Tibial artery (tissue), 4 donors: ENCODE data around the gene LARGE1.

Experiments used
- DNase-seq, 2 donors: peaks; one replicate each; pipeline ENCODE4 v3.0.0-alpha.2; 2019
- H3K27ac ChIP-seq, 2 donors: fragments of 200-600 bp; sonication (generic) in 1 of 2; 1 replicate in 1 of 2; 2 replicates in 1 of 2; pipeline ENCODE4 v1.5.1; 2018 to 2019; ENCODE audit warnings: mild to moderate bottlenecking in 1 of 2
- H3K27me3 ChIP-seq, 2 donors: fragments of 200-600 bp; sonication (generic) in 1 of 2; one replicate each; pipeline versions ENCODE4 v1.5.1 to v1.6.0; 2016 to 2019
- H3K36me3 ChIP-seq, 3 donors: fragments of 200-600 bp; sonication (generic) in 2 of 3; one replicate each; pipeline ENCODE4 v1.5.1; 2016 to 2019; ENCODE audit warnings: mild to moderate bottlenecking in 2 of 3
- H3K4me1 ChIP-seq, 4 donors: fragments of 200-600 bp; sonication (generic) in 2 of 4; 1 replicate in 3 of 4; 2 replicates in 1 of 4; pipeline ENCODE4 v1.5.1; 2016 to 2019
- H3K4me3 ChIP-seq, 2 donors: fragments of 200-600 bp; sonication (generic) in 1 of 2; 1 replicate in 1 of 2; 2 replicates in 1 of 2; pipeline ENCODE4 v1.5.1; 2018 to 2019; ENCODE audit warnings: mild to moderate bottlenecking in 2 of 2
- H3K9me3 ChIP-seq, 3 donors: fragments of 200-600 bp; sonication (generic) in 1 of 3; one replicate each; pipeline ENCODE4 v1.5.1; 2016 to 2019
- CTCF ChIP-seq, 2 experiments: fragments of 200-600 bp in 1 of 2; fragments of 450-650 bp in 1 of 2; IDR thresholded peaks; one replicate each; pipeline ENCODE4 v1.5.1; 2017 to 2019; ENCODE audit warnings: antibody characterized with exemption in 2 of 2, mild to moderate bottlenecking in 1 of 2, moderate library complexity in 1 of 2
- intact Hi-C: fragments of 100-400 bp; cut with DNase I; formaldehyde crosslinking; loops from one replicate; pipeline ENCODE4 v1.15.0; 2023; ENCODE audit warnings: low total_unique reads

LARGE1 gene

DNA sequence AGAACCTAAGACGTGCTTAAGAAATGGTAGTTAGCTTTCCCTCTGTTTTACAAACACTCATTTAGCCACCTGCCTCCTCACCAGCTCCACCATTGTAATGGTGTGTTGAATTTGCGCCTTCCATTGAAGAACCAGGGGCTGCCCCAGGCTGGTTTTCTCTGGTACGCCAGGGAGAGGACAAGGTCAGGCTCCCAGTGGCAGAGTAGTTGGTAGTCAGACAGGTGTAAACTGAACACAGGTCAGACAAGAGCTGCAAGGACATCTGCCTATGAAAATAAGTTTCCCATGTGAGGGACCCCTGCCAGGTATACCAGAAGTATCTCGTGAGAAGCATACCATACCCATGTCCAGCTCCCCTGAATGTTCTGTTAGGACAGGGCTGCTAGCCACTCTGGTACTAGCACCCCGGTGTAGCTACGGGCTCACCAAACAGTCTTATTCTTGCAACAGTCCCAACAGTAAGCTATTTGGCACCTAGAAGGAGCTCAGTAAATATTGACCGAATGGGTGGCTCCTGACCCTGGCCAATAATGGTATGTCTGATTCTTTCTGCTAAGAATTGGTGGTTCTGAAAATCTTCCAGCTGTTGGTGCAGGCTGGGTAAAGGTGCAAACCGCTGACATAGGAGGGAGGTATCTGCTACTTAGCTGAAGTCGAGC, 359.0 kb downstream of the LARGE1 start:
- Histone ChIP-seq H3K9me3 (no peaks in the 10 kb centered on the region), H3K36me3 (peaks cover 4 to 10% (median 5%) of the 10 kb centered on the region in 3 donors), H3K4me1 (no peaks in the 10 kb centered on the region), H3K27ac (no peak overlapping the region), H3K27me3 (no peaks in the 10 kb centered on the region), H3K4me3 (no peak overlapping the region)
- no peak for TF ChIP-seq CTCF (IDR thresholded peaks at IDR 0.05)
- no peak for DNase-seq
- intact Hi-C loops, result no loop called here

DNA sequence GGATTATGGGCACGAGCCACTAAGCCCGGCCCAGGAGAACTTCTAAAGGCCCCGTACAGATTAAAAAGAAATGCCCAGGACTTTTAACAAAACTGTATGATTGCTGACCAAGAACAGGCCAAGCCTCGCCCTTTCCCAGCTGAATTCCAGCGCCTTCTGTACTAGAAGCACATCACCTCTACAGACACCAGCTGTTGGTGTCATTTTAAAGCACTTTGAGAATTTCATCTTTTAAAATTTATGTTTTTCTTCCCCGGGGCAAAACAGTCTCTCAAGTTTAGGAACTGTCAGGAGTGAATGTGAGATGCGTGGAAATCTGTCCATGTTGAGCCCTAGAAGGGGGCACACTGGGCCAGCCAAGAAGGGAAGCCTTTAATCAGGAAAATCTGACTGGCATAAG, 362.4 kb downstream of the LARGE1 start:
- H3K36me3 ChIP-seq, result peaks cover 0 to 6% (median 0%) of the 10 kb centered on the region in 3 donors
- H3K4me3 ChIP-seq, result no peak overlapping the region
- TF ChIP-seq CTCF (IDR thresholded peaks at IDR 0.05), result no peak
- H3K27ac ChIP-seq, result no peak overlapping the region
- no peaks in the 10 kb centered on the region for H3K9me3 ChIP-seq
- no peaks in the 10 kb centered on the region for H3K4me1 ChIP-seq
- no peaks in the 10 kb centered on the region for H3K27me3 ChIP-seq
- intact Hi-C loops, result no loop called here
- DNase-seq, result no peak

DNA sequence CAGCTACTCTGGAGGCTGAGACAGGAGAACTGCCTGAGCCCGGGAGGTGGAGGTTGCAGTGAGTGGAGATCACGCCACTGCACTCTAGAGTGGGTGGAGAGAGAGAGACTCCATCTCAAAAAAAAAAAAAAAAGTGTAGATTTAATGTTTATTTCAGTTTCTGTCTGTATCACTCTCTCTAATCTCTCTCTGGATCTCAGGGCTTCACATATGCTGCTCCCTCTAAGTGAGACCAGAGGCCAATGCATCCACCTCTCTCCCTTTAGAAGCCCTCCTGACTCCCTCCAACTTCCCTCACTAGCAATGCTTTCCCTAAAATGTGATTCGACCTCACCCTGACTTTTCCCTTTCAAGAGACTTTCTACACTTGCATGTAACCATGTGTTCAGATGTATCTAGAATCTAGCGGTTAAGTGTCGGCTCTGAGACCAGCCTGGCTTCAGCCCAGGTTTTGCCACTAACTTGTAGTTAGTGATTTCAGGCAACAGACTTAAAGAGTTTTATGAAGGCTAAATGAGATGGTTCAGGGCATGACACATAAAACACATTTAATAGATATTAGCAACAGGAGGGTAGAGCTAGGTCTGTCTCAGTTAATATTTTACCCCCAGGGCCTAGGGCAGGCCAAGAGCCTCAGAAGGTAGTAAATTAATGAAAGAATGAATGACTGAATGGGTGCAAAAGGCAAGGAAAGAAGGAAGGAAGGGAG, 364.3 kb downstream of the LARGE1 start:
- no peaks in the 10 kb centered on the region for H3K27me3 ChIP-seq
- no peak for TF ChIP-seq CTCF (IDR thresholded peaks at IDR 0.05)
- no peaks in the 10 kb centered on the region for H3K9me3 ChIP-seq
- H3K4me1 ChIP-seq, result no peaks in the 10 kb centered on the region
- H3K27ac ChIP-seq, result no peak overlapping the region
- intact Hi-C loops, result no loop called here
- no peak for DNase-seq
- H3K4me3 ChIP-seq, result no peak overlapping the region
- no peaks in the 10 kb centered on the region for H3K36me3 ChIP-seq

DNA sequence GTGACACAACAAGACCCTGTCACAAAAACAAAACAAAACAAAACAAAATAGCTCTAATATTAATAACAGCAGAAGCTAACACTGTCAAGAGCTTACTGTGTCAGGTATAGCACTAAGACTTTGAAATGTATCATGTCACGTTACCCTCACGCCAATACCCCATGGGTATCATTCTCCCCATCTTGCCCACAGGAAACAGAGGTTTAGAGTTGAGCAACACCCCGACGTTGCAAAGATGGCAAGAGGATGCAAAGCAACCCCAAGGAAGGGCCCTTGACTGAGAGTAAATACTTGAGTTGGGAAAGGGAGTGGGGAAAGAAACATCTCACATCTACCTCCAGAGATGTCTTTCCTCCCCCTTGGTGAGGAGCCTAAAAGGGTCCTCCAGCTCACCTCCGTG, 366.8 kb downstream of the LARGE1 start:
- H3K27ac ChIP-seq, result no peak overlapping the region
- H3K4me3 ChIP-seq, result no peak overlapping the region
- H3K36me3 ChIP-seq, result peaks cover 0 to 4% (median 0%) of the 10 kb centered on the region in 3 donors
- no peaks in the 10 kb centered on the region for H3K27me3 ChIP-seq
- TF ChIP-seq CTCF (IDR thresholded peaks at IDR 0.05), result no peak
- DNase-seq, result no peak
- no peaks in the 10 kb centered on the region for H3K9me3 ChIP-seq
- H3K4me1 ChIP-seq, result no peaks in the 10 kb centered on the region
- intact Hi-C loops, result no loop called here

DNA sequence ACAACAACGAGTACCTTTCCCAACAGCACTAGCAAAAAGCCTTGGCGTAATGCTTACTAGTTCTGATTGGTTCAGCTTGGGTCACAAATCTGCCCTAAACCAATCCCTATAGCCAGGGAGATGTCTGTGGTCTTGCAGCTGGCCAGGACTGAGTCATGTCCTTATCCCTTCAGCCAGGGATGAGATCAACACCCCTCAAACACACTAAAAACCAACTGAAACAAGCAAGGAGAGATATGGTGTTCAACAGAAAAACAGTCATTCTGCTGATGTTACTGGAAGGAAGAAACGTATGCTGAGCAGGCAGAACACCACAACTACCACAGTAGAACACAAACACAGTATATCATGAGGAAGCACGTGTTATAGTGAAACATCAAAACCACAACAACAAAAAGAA, 375.6 kb downstream of the LARGE1 start:
- intact Hi-C loops, result no loop called here
- no peak for DNase-seq
- Histone ChIP-seq H3K4me3 (no peak overlapping the region), H3K4me1 (peaks cover 0 to 25% (median 10%) of the 10 kb centered on the region in 4 donors), H3K27ac (no peak overlapping the region), H3K36me3 (peaks cover 0 to 4% (median 0%) of the 10 kb centered on the region in 3 donors), H3K27me3 (no peaks in the 10 kb centered on the region), H3K9me3 (no peaks in the 10 kb centered on the region)
- no peak for TF ChIP-seq CTCF (IDR thresholded peaks at IDR 0.05)
